ENCODE measurements around the gene EYA2.

Gene EYA2

GRCh38 chr20:46985671-46986070, 91.0 kb downstream of the EYA2 start:
- no peak for TF ChIP-seq CTCF (IDR thresholded peaks at IDR 0.05; ENCODE audit: control insufficient read depth, insufficient read depth, low read depth, low read length, missing control alignments)
- no peak for DNase-seq (ENCODE audit: low read depth)
- H3K4me3 ChIP-seq (ENCODE audit: control insufficient read depth, low read depth, low read length): no peak overlapping the region

GRCh38 chr20:46987001-46987400, 92.4 kb downstream of the EYA2 start:
- no peak for TF ChIP-seq CTCF (IDR thresholded peaks at IDR 0.05; ENCODE audit: control insufficient read depth, insufficient read depth, low read depth, low read length, missing control alignments)
- no peak for DNase-seq (ENCODE audit: low read depth)
- H3K4me3 ChIP-seq (ENCODE audit: control insufficient read depth, low read depth, low read length): no peak overlapping the region

GRCh38 chr20:46990017-46990595, 95.5 kb downstream of the EYA2 start:
- no peak for TF ChIP-seq CTCF (IDR thresholded peaks at IDR 0.05; ENCODE audit: control insufficient read depth, insufficient read depth, low read depth, low read length, missing control alignments)
- no peak for DNase-seq (ENCODE audit: low read depth)
- no peak overlapping the region for H3K4me3 ChIP-seq (ENCODE audit: control insufficient read depth, low read depth, low read length)

GRCh38 chr20:46990596-46991104, 96.0 kb downstream of the EYA2 start:
- no peak for DNase-seq (ENCODE audit: low read depth)
- H3K4me3 ChIP-seq (ENCODE audit: control insufficient read depth, low read depth, low read length): no peak overlapping the region
- no peak for TF ChIP-seq CTCF (IDR thresholded peaks at IDR 0.05; ENCODE audit: control insufficient read depth, insufficient read depth, low read depth, low read length, missing control alignments)

- no peak overlapping the region for H3K4me3 ChIP-seq (ENCODE audit: control insufficient read depth, low read depth, low read length)
- DNase-seq (ENCODE audit: low read depth): no peak
- no peak for TF ChIP-seq CTCF (IDR thresholded peaks at IDR 0.05; ENCODE audit: control insufficient read depth, insufficient read depth, low read depth, low read length, missing control alignments)
Measured at GRCh38 chr20:46991168-46991567, 96.5 kb downstream of the EYA2 start.

- TF ChIP-seq CTCF (IDR thresholded peaks at IDR 0.05; ENCODE audit: control insufficient read depth, insufficient read depth, low read depth, low read length, missing control alignments): no peak
- DNase-seq (ENCODE audit: low read depth): no peak
- no peak overlapping the region for H3K4me3 ChIP-seq (ENCODE audit: control insufficient read depth, low read depth, low read length)
Measured at GRCh38 chr20:46991880-46992639, 97.4 kb downstream of the EYA2 start.
